Duodenal mucosa (tissue), 2 donors: ENCODE results near the gene BCAS4.

Experiments
- H3K27ac ChIP-seq: one replicate; pipeline ENCODE4 v1.7.0; 2013; ENCODE audit warnings: low read depth, low read length
- H3K27me3 ChIP-seq, 2 donors: one replicate each; pipeline ENCODE4 v1.7.0; 2013; ENCODE audit warnings: low read length in 2 of 2, control low read depth in 1 of 2; ENCODE audit not compliant: insufficient read depth in 2 of 2, control insufficient read depth in 1 of 2
- H3K36me3 ChIP-seq, 2 donors: one replicate each; pipeline ENCODE4 v1.7.0; 2013; ENCODE audit warnings: low read length in 2 of 2, control low read depth in 1 of 2; ENCODE audit not compliant: insufficient read depth in 2 of 2, control insufficient read depth in 1 of 2
- H3K4me1 ChIP-seq, 2 donors: one replicate each; pipeline ENCODE4 v1.7.0; 2013; ENCODE audit warnings: low read length in 2 of 2, control low read depth in 1 of 2; ENCODE audit not compliant: insufficient read depth in 2 of 2, control insufficient read depth in 1 of 2
- H3K4me3 ChIP-seq, 2 donors: one replicate each; pipeline ENCODE4 v1.7.0; 2013; ENCODE audit warnings: low read length in 2 of 2, low read depth in 1 of 2
- H3K9ac ChIP-seq, 2 donors: one replicate each; pipeline ENCODE4 v1.7.0; 2013; ENCODE audit warnings: low read length in 2 of 2, low read depth in 1 of 2
- H3K9me3 ChIP-seq, 2 donors: one replicate each; pipeline ENCODE4 v1.7.0; 2013; ENCODE audit warnings: low read length in 2 of 2, control low read depth in 1 of 2; ENCODE audit not compliant: control insufficient read depth in 1 of 2

The BCAS4 gene

GRCh38 chr20:50838707-50839385 lies 44.0 kb downstream of the BCAS4 start:
- H3K9me3 ChIP-seq: no peaks in the 10 kb centered on the region
- no peak overlapping the region for H3K4me3 ChIP-seq
- no peak overlapping the region for H3K27ac ChIP-seq
- H3K4me1 ChIP-seq: peaks cover 0 to 4% of the 10 kb centered on the region in 2 donors
- no peaks in the 10 kb centered on the region for H3K36me3 ChIP-seq
- H3K9ac ChIP-seq: no peak overlapping the region
- H3K27me3 ChIP-seq: no peaks in the 10 kb centered on the region

GRCh38 chr20:50842821-50843220 lies 48.0 kb downstream of the BCAS4 start:
- H3K9ac ChIP-seq: no peak overlapping the region
- peaks cover 0 to 4% of the 10 kb centered on the region in 2 donors for H3K4me1 ChIP-seq
- no peaks in the 10 kb centered on the region for H3K9me3 ChIP-seq
- H3K36me3 ChIP-seq: no peaks in the 10 kb centered on the region
- H3K27ac ChIP-seq: no peak overlapping the region
- H3K4me3 ChIP-seq: no peak overlapping the region
- no peaks in the 10 kb centered on the region for H3K27me3 ChIP-seq

GRCh38 chr20:50843331-50844276 lies 48.7 kb downstream of the BCAS4 start:
- no peaks in the 10 kb centered on the region for H3K36me3 ChIP-seq
- no peaks in the 10 kb centered on the region for H3K27me3 ChIP-seq
- no peak overlapping the region for H3K4me3 ChIP-seq
- no peak overlapping the region for H3K9ac ChIP-seq
- H3K9me3 ChIP-seq: no peaks in the 10 kb centered on the region
- H3K27ac ChIP-seq: no peak overlapping the region
- H3K4me1 ChIP-seq: no peaks in the 10 kb centered on the region

- Histone ChIP-seq H3K27ac (no peak overlapping the region), H3K9ac (no peak overlapping the region), H3K9me3 (no peaks in the 10 kb centered on the region), H3K4me1 (peaks cover 4 to 7% of the 10 kb centered on the region in 2 donors), H3K36me3 (no peaks in the 10 kb centered on the region), H3K27me3 (no peaks in the 10 kb centered on the region), H3K4me3 (no peak overlapping the region)
Measured at GRCh38 chr20:50844430-50845100, 49.7 kb downstream of the BCAS4 start.

- Histone ChIP-seq H3K36me3 (no peaks in the 10 kb centered on the region), H3K27me3 (no peaks in the 10 kb centered on the region), H3K9ac (no peak overlapping the region), H3K9me3 (no peaks in the 10 kb centered on the region), H3K4me1 (peaks cover 4 to 7% of the 10 kb centered on the region in 2 donors), H3K27ac (no peak overlapping the region), H3K4me3 (no peak overlapping the region)
Measured at GRCh38 chr20:50845566-50846215, 50.8 kb downstream of the BCAS4 start.

- Histone ChIP-seq H3K27me3 (no peaks in the 10 kb centered on the region), H3K4me1 (peaks cover 4 to 7% of the 10 kb centered on the region in 2 donors), H3K36me3 (no peaks in the 10 kb centered on the region), H3K9ac (no peak overlapping the region), H3K27ac (no peak overlapping the region), H3K9me3 (no peaks in the 10 kb centered on the region), H3K4me3 (no peak overlapping the region)
Measured at GRCh38 chr20:50848341-50848808, 53.5 kb downstream of the BCAS4 start.

GRCh38 chr20:50848846-50849673 lies 54.2 kb downstream of the BCAS4 start:
- Histone ChIP-seq H3K27me3 (no peaks in the 10 kb centered on the region), H3K4me3 (no peak overlapping the region), H3K36me3 (no peaks in the 10 kb centered on the region), H3K9ac (no peak overlapping the region), H3K9me3 (no peaks in the 10 kb centered on the region), H3K27ac (no peak overlapping the region), H3K4me1 (peaks cover 4 to 7% of the 10 kb centered on the region in 2 donors)

- no peaks in the 10 kb centered on the region for H3K36me3 ChIP-seq
- no peaks in the 10 kb centered on the region for H3K27me3 ChIP-seq
- H3K4me3 ChIP-seq: no peak overlapping the region
- H3K9me3 ChIP-seq: no peaks in the 10 kb centered on the region
- H3K9ac ChIP-seq: no peak overlapping the region
- H3K27ac ChIP-seq: no peak overlapping the region
- H3K4me1 ChIP-seq: peaks cover 13 to 15% of the 10 kb centered on the region in 2 donors
Measured at GRCh38 chr20:50850721-50851286, 55.9 kb downstream of the BCAS4 start.

GRCh38 chr20:50852085-50852484 lies 57.2 kb downstream of the BCAS4 start:
- Histone ChIP-seq H3K27ac (no peak overlapping the region), H3K4me3 (no peak overlapping the region), H3K27me3 (no peaks in the 10 kb centered on the region), H3K4me1 (peaks cover 23 to 25% of the 10 kb centered on the region in 2 donors), H3K9me3 (no peaks in the 10 kb centered on the region), H3K9ac (no peak overlapping the region), H3K36me3 (no peaks in the 10 kb centered on the region)
